GM21360 (cell line): ENCODE measurements around the gene MGRN1.

Source experiments
- ATAC-seq: cut with Tn5 transposase; IDR thresholded peaks from one replicate; pipeline ENCODE4 v1.9.1; 2021; ENCODE audit warnings: mild to moderate bottlenecking, moderate library complexity; ENCODE audit not compliant: unreplicated experiment

MGRN1 gene

DNA sequence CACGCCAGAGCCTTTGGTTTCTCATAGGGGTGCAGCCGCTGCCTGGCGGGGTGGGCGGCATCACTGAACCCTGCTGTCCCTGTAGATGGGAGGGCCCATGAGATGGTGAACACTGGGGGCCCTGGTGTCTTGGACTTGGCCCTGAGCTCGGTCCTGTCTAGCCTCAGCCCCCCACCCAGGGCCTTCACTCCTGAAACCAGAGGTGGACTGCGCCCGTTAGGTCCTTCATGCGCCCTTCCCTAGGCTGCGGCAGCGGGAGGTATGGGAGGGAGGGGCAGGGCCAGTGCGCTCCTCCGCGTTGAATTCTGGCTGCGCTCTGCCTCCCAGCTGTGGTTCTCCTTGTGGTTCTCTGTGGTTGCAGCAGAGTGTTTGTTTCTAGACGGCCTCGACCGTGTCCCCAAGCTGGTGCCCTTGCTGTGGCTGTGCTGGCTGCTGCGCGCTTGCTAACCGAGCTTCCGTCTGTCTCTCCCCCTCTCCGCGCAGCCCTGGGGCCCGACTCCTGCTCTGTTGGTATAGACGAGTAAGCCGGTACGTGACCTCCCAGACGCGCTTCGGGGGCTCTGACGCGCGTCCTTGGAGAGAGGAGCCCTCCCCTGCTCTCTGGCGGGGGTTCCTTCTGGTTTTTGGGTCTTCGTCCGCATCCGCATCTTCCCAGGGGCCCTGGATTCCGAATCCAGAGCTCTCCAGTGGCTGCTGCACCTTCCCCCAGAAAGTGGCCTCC, 61.3 kb downstream of the MGRN1 start:
- ATAC-seq: no peak

DNA sequence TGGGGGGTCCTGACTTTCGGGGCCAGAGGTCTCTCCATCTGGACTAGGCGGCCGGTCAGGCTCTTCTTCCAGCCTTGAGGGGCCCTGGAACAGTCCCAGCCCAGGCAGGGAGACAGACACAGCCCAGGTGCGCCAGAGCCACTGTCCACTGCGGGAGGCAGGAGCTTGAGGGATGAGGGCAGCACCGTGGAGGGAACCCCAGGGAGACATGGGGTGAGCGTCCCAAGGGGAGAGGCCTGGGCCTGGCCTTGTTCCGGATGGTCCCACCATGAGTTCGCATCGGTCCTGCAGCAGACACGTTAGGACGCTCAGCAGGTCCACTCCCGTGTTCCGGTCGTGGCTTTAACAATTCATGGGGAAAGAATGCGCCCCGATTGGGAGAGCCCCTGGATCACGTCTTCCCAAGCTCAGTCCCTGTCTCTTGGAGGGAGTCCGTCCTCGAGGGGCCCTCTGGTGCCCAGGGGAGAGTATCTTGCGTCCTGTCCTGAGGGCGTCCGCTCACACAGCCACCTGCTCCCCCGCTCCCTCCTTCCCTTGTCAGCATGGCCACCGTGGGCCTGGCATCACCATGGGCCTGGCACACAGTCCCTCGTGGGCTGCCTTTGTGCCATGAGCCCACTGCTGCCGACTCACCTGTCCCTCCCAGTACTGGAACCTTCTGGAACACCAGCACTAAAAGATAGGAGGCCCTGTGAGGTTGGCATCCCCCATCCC, 62.0 kb downstream of the MGRN1 start:
- no peak for ATAC-seq

DNA sequence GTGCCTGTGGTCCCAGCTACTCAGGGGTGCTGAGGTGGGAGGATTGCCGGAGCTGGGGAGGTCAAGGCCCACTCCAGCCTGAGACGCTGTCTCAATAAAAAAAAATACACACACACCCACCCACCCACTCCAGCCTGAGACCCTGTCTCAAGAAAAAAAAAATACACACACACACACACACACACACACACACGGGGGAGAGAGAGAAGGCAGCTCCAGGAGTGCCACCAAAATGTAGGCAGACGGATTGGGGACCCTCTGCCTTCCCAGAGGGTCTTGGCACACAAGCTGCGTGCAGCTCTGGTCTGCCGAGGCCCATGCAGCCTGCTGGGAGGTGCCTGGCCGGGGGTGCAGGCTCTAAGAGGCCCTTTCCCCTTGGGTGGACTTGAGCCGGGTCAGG, 62.8 kb downstream of the MGRN1 start:
- ATAC-seq: no peak

DNA sequence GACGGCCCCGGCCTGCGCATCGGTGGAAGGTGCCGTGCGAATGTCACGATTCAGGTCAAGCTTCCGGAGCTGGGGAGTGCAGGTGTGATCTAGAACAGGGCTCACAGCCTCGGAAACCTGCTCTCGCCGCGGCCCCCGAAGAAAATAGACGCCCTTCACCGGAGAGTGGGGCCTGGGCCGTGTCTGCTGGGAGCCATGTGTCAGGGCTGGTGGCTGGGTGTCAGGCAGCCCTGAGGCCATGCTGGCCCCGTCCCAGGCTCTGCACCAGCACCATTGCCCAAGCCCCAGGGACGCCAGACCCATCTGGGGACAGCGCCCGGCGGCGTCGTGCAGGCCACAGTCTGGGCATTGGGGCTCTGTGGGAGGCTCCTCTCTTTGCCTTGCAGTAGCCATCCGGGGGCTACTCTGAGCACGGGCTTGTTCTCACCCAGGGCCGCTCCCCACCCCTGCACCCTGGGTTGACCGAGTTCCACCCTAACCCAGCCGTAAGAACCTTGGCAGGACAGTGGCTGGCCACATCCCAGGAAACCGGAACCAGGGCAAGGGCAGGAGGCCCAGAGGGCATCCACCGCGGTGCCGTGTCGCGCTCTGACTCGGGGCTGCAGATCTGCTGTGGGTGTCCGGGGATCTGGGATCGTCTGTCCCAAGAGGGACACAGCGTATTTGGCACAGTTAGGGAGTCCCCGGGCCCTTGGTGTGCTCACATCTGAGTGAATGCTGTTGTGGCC, 63.5 kb downstream of the MGRN1 start:
- ATAC-seq: no peak

DNA sequence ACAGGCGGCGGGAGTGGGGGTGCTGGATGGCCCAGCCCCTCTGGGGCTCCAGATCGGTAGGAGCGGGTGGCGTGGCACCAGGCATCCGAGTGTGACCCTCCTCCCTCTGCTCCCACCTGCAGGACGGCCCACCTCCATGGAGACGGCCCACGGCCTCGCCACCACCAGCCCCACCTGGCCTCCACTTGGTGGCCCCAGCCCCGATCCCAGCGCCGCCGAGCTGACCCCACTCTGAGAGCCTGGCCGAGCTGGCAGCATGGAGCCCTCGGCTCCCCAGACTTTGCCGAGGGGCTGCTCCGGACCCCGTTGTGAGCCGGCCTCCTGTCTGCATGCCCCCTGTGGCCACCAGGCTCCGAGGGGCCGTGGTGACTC, 64.0 kb downstream of the MGRN1 start:
- ATAC-seq: no peak

DNA sequence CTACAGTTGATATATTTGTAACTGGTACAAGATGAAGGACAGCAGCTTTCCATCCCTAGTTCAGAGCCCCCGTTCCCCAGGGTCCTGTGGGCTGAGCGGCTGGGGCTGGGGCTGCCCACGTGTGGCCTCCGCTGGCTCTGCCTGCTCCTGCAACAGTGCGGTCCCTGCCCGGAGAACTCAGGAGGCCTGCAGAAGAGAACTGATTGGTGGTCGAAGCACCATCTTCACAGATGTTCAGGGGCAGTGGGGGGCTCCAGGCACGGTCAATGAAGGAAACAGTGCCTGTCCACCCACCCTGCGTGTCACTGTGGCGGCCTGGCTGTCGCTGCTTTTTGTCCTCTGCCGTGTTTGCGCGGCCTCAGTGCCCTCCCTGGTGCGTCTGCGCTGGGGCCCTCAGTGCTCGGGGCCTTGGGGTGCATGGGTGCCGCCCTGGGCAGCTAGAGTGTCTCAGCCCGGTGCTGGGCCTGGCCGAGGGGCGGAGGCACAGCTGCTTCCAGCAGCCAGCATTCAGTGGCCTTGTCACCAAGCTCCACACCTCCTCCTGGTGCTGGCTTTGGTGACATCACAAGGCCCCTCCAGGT, 64.6 kb downstream of the MGRN1 start:
- no peak for ATAC-seq

DNA sequence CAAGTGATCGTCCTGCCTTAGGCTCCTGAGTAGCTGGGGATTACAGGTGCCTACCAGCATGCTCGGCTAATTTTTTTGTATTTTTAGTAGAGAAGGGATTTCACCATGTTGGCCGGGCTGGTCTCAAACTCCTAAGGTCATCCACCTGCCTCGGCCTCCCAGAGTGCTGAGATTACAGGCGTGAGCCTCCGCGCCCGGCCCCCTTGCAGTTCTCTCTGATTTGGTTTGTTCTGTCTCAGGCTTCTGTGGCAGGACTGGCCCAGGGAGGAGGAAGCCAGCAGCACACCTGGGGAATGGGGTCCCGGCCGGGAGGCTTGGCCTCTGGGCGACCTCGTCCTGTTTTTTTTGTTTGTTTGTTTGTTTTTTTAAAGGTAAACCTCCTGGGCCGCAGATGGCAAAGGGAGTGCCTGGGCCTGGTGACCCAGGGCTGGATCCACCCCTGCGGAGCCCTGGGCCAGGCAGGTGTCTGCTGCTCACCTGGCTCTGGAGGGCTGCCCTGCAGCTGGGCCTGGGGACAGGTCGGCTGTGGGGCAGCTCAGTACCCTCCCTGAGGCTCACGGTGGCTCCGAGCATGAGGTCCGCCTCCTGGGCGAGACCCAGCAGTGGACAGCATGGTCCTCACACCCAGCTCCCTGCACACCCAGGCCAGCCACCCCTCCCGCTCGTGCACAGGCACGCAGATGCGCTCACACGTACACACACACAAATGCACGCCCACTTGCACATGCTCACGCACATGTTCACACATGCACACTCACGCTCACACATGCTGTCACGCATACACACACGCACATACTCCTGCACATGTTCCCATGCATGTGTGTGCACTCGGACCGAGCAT, 65.5 kb downstream of the MGRN1 start:
- no peak for ATAC-seq

DNA sequence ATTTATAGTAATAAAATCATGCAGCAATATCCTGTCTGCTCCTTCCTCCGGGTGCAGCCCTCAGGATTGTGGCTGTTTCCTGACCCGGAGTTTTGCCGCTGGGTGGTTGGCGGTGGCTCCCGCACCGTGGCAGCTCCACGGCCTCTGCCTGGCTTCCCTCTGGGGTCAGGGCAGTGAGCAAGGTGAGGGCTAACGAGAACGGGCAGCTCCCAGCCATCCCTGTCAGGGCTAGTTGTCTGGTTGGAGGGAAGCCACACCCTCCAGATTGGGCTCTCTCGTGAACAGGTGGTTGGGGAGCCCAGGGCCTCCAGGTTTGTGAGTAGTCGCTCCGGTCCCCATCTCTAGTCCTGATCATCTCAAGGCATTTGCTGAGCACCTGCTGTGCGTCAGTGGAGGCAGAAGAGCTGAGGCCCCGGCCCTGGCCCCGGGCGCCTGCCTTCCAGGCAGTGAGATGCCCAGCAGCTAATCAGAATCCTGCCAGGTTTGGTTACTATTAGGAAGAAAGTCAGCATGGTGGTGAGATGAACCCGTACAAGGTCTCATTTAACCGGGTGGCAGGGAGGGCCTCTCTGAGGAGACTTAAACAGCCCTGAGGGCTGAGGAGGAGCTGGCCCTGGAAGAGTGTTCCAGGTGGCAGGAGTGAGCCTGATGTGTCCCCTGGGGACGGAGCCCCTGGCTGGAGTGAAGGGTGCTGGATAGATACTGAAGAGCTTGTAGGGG, 66.5 kb downstream of the MGRN1 start:
- no peak for ATAC-seq

DNA sequence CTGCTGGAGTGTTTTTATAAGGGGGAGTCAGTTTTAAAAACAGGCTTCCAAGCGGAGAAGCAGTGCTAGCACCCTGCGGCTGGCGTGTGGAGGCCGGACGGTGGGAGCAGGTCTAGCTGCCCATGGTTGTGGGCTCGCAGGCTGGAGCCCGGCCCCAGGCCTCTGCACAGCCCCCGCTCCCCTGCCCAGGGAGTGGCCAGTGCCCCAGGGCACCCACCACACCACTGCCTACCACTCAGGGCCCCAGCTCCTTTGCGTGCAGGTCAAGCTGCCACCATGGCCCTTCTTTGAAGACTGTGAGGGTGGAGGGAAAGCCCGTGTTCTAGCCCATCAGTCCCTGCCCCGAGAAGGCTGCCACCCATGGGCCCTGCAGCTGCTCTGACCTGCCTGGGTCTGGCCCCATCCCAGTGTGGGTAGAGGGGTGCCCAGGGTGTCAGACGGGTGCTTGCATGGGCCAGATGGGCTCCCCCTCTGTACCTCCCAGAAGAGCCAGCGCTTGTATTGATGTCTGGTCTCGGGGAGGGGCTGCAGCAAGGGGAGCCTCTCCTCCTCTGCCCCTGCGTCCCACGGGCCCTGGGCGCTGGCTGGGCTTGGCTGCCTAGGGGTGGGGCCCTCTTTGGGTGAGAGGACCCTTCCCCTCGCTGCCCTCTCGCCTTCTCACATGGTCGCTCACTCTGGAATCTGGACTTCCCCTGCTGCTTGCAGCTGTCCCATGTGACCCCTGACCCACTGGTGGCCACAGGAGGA, 67.2 kb downstream of the MGRN1 start:
- no peak for ATAC-seq

DNA sequence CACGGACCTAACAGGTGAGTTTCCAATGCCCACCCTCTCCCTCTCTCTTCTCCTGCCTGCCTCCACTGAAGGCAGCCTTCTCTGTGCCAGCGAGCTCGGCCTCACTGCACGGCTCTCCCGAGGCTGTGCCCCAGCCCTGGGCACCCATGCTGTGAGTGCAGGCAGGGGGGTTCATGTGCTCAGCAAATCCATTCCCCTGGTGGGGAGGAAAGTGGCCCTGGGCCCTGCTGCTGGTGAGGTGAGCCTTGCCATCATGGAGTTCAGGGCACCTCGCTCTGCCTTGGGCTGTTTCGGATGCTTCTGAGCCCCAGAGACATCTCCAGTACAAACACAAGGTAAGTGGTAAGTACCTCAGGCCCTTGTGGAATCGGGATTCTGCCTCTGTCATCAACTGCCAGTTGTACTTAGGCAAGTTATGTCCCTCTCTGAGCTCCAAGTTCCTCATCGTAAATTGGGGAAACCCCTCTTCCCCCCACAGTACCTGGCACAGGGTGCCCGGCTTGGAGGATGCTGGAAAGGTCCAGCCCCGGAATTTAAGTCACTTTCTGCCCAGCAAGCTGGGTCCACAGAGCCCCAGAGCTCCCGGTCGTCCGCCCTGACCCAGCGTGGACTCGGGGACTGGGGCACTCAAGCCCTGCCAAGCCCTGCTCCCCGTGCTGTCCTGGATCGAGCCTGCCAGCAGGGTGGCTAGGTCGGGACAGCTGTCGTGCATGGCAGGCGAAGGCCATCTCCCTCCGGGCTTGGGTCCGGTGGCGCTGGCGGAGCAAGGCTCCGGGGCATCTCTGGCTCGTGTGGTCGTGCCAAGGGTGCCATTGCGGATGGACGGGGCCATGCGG, 68.1 kb downstream of the MGRN1 start:
- peak; percentile 0 for ATAC-seq

DNA sequence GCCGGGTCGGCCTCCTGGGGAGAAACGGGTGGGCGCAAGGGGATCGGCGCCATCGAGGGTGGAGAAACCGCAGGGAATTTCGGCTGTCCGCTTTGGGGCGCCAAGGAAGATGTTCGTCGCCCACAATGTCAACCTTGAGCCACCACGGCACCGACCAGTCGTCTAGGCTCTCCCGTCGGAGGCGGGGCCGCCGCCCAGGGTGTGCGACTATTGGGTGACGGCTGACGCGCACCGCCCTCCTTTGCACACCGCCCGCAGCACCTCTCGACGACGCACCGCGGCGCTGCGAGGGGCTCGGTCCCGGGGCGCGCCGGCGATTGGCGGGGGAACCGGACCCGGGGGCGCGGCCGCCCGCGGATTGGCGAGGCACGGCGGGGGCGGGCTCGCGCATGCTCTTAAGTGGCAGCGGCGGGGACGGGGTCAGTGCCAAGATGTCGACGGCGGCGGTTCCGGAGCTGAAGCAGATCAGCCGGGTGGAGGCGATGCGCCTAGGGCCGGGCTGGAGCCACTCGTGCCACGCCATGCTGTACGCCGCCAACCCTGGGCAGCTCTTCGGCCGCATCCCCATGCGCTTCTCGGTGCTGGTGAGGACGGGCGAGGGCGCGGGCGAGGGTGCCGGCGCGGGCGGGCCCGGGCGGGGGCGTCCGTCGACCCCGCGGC, 68.8 kb downstream of the MGRN1 start, which contains the start of gene NUDT16L1:
TSS of gene NUDT16L1 (plus strand) at position 267 of the 660 bp plus-strand sequence. CDS start at position 432, 165 bp downstream.
- ATAC-seq: peak; percentile 94

DNA sequence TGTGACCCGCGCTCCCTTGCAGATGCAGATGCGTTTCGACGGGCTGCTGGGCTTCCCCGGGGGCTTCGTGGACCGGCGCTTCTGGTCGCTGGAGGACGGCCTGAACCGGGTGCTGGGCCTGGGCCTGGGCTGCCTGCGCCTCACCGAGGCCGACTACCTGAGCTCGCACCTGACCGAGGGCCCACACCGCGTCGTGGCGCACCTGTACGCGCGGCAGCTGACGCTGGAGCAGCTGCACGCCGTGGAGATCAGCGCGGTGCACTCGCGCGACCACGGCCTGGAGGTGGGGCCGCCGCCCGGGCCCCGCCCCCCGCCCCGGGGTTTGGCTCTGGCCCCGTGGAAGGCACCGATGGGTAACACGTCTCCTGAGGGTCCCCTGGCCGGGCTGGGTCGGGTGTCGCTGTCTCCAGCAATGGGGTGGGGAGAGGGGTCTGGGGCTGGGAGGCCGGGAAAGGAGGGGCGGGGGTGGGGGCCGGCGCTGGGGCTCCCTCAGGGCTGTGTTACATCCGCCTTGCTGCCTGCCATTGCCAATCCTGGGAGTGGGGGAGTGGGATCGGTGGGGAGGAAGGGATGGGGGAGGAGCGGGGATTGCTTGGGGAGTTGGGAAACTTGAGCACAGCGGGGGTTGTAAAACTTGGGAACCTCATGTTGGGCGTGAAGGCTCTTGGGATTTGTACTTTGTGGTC, 69.5 kb downstream of the MGRN1 start:
- ATAC-seq: no peak

DNA sequence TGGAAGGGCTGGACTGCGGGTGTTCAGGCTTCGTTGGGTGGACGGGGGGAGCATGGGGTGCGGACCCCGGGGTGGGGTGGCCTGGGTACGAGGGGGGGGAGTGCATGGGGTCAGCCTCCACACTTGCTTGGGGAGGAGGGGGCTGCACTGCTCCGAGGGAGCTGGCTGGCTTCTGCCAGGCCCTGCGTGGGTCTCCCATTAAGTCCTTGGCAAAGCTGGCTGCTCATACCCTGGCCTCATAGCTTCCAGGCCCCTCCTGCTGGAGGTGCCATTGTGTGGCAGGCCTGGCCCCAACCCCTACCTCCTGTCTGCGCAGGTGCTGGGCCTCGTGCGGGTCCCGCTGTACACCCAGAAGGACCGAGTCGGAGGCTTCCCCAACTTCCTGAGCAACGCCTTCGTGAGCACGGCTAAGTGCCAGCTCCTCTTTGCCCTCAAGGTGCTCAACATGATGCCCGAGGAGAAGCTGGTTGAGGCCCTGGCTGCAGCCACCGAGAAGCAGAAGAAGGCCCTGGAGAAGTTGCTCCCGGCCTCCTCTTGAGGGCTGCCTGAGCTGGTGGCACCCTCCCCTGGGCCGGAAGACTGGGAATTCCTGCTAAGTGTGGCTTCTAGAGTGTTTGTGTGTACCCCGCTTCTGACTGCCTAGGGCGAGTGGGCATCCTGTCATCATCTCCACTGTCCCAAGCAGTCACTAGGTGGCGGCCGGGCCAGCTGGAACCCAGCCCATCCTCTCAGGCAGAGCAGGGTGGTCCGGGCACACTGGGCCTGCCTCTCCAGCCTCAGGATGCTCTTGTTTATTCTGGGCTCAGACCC, 70.2 kb downstream of the MGRN1 start:
- no peak for ATAC-seq

DNA sequence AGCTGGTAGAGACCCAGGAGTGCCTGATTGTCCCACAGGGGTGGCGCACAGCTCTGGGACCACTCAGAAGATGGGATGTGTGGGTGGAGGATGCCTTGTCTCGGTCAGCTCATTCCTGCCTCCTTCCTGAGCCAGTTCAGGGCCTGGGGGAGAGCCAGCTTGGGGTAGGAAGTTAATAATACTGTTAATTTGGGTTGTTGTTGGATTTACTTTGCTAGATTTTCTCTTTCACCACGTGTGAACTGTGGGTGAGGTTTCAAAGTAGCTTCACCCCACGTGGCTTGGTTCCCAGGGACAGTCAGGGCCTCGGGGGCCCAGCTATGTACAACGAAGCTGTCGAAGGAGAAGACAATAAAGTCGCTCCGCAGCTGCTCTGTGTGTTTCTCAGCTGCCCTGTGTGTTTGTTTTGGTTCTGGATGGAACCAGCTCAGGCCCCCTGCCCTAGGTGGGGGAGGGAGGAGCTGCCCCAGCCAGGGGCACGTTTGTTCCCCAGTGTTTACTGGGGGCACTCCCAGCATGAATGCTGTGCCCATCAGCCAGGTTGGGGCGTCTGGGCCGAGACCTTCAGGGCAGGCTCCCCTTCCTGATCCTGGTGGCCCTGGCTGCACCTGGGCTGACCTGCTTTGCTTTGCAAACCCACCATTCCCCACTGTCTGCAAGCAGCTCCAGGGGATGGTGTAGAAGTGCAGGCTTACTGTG, 71.0 kb downstream of the MGRN1 start:
- no peak for ATAC-seq

DNA sequence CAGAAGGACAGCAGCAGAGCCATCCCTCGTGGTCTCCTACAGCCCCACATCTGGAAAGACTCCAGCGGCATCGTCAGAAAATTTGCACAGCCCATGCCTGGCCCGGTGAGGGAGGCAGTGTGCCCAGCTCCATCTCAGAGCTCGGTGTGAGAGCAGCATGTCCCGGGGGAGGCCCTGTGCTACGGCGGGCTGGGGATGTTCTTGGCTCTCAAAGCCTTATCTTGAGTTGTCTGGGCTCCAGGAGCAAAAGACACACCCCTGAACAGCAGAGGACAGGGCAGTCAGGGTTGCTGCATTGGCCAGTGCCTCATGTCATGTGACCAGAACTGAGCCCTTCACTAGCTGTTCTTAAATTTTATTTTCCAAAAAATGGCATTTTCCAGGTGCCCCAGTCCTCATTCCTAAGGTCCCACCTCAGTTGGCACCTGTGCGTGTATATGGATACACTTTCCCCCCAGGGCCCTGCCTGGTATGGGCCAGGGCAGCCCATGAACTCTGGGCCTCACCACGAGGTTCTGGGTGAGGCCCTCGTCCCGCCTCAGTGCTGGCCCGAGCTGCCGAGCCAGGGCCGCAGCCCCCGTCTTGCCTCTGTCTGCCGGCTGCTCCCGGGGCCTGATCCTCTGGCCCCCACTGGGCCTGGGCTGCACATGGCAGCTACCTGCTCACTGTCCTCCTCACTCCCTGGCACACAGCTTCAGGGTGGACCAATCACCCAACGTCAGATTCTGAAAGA, 71.7 kb downstream of the MGRN1 start:
- ATAC-seq: no peak
